Tibial nerve (tissue), 4 donors: ENCODE results near the gene SCN5A.

Source experiments
- CTCF ChIP-seq, 5 experiments: fragments of 200-600 bp in 3 of 5; fragments of 450-650 bp in 2 of 5; sonication (generic) in 3 of 5; IDR thresholded peaks; one replicate each; pipeline ENCODE4 v1.5.1; 2016 to 2019; ENCODE audit warnings: antibody characterized with exemption in 5 of 5, mild to moderate bottlenecking in 3 of 5, moderate library complexity in 2 of 5
- EP300 ChIP-seq, 2 donors: sonication (generic); formaldehyde crosslinking; IDR thresholded peaks; one replicate each; pipeline ENCODE4 v1.6.1; 2017; ENCODE audit warnings: antibody characterized with exemption in 2 of 2, mild to moderate bottlenecking in 1 of 2
- POLR2A ChIP-seq, 2 donors: fragments of 450-650 bp; IDR thresholded peaks; one replicate each; pipeline ENCODE4 v1.6.1; 2017; ENCODE audit warnings: antibody characterized with exemption in 2 of 2, mild to moderate bottlenecking in 2 of 2, moderate library complexity in 2 of 2

GRCh38 chr3:38636881-38637280 lies 12.6 kb downstream of the SCN5A start:
- TF ChIP-seq CTCF (IDR thresholded peaks at IDR 0.05), result no peak
- TF ChIP-seq POLR2A (IDR thresholded peaks at IDR 0.05), result no peak
- TF ChIP-seq EP300 (IDR thresholded peaks at IDR 0.05), result no peak
